Ishikawa (cell line): ENCODE data around the gene CTNNA1.

Source experiments
- FOXM1 ChIP-seq: IDR thresholded peaks from 2 replicates; pipeline ENCODE4 v1.6.1; 2012; ENCODE audit warnings: low read depth, borderline replicate concordance
- MAX ChIP-seq: IDR thresholded peaks from 2 replicates; pipeline ENCODE4 v1.6.1; 2012
- RAD21 ChIP-seq: IDR thresholded peaks from 2 replicates; pipeline ENCODE4 v1.6.1; 2012; ENCODE audit warnings: low read depth
- TAF1 ChIP-seq: IDR thresholded peaks from 2 replicates; pipeline ENCODE4 v1.6.1; 2012; ENCODE audit warnings: low read depth, mild to moderate bottlenecking
- YY1 ChIP-seq: IDR thresholded peaks from 2 replicates; pipeline ENCODE4 v1.6.1; 2012; ENCODE audit warnings: low read depth
- TF ChIP-seq, protein P1 (sequence below): IDR thresholded peaks from 2 replicates; pipeline ENCODE4 v1.6.1; 2012

DNA sequence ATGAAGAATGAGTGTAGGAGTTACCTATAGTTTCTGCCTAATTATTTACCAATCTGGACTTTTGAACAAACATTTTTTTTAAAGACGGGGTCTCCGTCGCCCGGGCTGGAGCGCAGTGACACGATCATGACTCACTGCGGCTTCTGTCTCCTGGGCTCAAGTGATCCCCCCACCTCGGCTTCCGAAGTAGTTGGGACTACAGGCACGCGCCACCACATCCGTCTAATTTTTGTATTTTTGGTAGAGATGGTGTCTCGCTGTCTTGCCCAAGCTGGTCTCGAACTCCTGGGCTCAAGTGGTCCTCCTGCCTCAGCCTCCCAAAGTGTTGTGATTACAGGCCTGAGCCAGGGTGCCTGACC is 1.5 kb downstream of the CTNNA1 start:
- no peak for TF ChIP-seq TAF1
- no peak for TF ChIP-seq MAX
- TF ChIP-seq RAD21 = no peak
- no peak for TF ChIP-seq FOXM1
- TF ChIP-seq, protein P1, sequence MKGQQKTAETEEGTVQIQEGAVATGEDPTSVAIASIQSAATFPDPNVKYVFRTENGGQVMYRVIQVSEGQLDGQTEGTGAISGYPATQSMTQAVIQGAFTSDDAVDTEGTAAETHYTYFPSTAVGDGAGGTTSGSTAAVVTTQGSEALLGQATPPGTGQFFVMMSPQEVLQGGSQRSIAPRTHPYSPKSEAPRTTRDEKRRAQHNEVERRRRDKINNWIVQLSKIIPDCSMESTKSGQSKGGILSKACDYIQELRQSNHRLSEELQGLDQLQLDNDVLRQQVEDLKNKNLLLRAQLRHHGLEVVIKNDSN = no peak
- no peak for TF ChIP-seq YY1
